HEK293T (cell line): ENCODE results near the gene FOXRED2.

Experiments used
- ARNT ChIP-seq: fragments of 450-650 bp; IDR thresholded peaks from 2 replicates; pipeline ENCODE4 v1.6.1; 2017; ENCODE audit warnings: mild to moderate bottlenecking
- BHLHE40 ChIP-seq: fragments of 450-650 bp; IDR thresholded peaks from 2 replicates; pipeline ENCODE4 v1.6.1; 2016; ENCODE audit warnings: mild to moderate bottlenecking, moderate library complexity, borderline replicate concordance
- CTBP1 ChIP-seq: fragments of 450-650 bp; IDR thresholded peaks from 2 replicates; pipeline ENCODE4 v1.6.1; 2016; ENCODE audit warnings: borderline replicate concordance
- ELF4 ChIP-seq: fragments of 450-650 bp; IDR thresholded peaks from 2 replicates; pipeline ENCODE4 v1.6.1; 2017; ENCODE audit warnings: antibody characterized with exemption
- HDGF ChIP-seq: fragments of 450-650 bp; IDR thresholded peaks from 2 replicates; pipeline ENCODE4 v1.6.1; 2017; ENCODE audit warnings: antibody characterized with exemption, borderline replicate concordance
- NFRKB ChIP-seq: fragments of 450-650 bp; IDR thresholded peaks from 2 replicates; pipeline ENCODE4 v1.6.1; 2016; ENCODE audit warnings: mild to moderate bottlenecking, moderate library complexity
- SP1 ChIP-seq: fragments of 450-650 bp; IDR thresholded peaks from 2 replicates; pipeline ENCODE4 v1.6.1; 2017
- ZNF384 ChIP-seq: fragments of 450-650 bp; IDR thresholded peaks from 2 replicates; pipeline ENCODE4 v1.6.1; 2016

GRCh38 chr22:36532466-36532865 is 25.6 kb upstream of the FOXRED2 start:
- no peak for TF ChIP-seq SP1
- TF ChIP-seq BHLHE40 = no peak
- TF ChIP-seq CTBP1 = no peak
- TF ChIP-seq ELF4 = no peak
- no peak for TF ChIP-seq ARNT
- no peak for TF ChIP-seq HDGF
- no peak for TF ChIP-seq NFRKB
- no peak for TF ChIP-seq ZNF384
